OCI-LY7 (cell line): ENCODE results near the gene BEND5. TPM values are rescaled to one million over a fixed set of nuclear protein-coding genes. Genes with fewer than 3 reads are reported as not detected.

ENCODE experiments used
- BruUV-seq: library from RNA; stranded (reverse); fragments of 400-500 nt; replicated peaks from 2 replicates; lab custom pipeline; 2021; lab: Mats Ljungman, UMichigan
- CTCF ChIA-PET: fragments of 300-600 bp; sonication (Branson Sonifier 250); formaldehyde crosslinking; loops from one replicate; lab custom pipeline; 2022; ENCODE audit warnings: antibody characterized with exemption; ENCODE audit not compliant: unreplicated experiment; lab: Charles Lee
- POLR2A ChIA-PET: fragments of 300-600 bp; sonication (Branson Sonifier 250); formaldehyde crosslinking; loops from one replicate; lab custom pipeline; 2022; ENCODE audit warnings: antibody characterized with exemption; lab: Charles Lee
- DNase-seq: peaks from one replicate; pipeline ENCODE4 v3.0.0-alpha.2; 2015; ENCODE audit warnings: low spot score
- H2AFZ ChIP-seq: fragments of 200-600 bp; sonication (generic), shearing (Covaris generic); 2 replicates; pipeline ENCODE4 v1.6.1; 2014; ENCODE audit warnings: mild to moderate bottlenecking, antibody characterized with exemption, low read length, moderate library complexity
- H3K27ac ChIP-seq: fragments of 200-600 bp; sonication (generic); 2 replicates; pipeline ENCODE4 v1.5.1; 2014; ENCODE audit warnings: mixed run types, low read depth, mild to moderate bottlenecking, moderate library complexity, low read length, inconsistent platforms; ENCODE audit not compliant: poor library complexity, severe bottlenecking
- H3K36me3 ChIP-seq: fragments of 200-600 bp; sonication (generic); 2 replicates; pipeline ENCODE4 v1.6.1; 2014; ENCODE audit warnings: mild to moderate bottlenecking, antibody characterized with exemption, low read length, moderate library complexity, mixed read lengths; ENCODE audit not compliant: insufficient read depth
- H3K4me1 ChIP-seq: fragments of 200-600 bp; sonication (generic); 2 replicates; pipeline ENCODE4 v1.5.1; 2014; ENCODE audit warnings: mild to moderate bottlenecking, low read length; ENCODE audit not compliant: insufficient read depth, poor library complexity, severe bottlenecking
- H3K4me2 ChIP-seq: fragments of 200-600 bp; sonication (generic); 2 replicates; pipeline ENCODE4 v1.6.1; 2014; ENCODE audit warnings: mild to moderate bottlenecking, low read length
- H3K4me3 ChIP-seq: fragments of 200-600 bp; sonication (generic); 2 replicates; pipeline ENCODE4 v1.5.1; 2014; ENCODE audit warnings: mild to moderate bottlenecking, low read depth, low read length; ENCODE audit not compliant: poor library complexity, severe bottlenecking
- H3K79me2 ChIP-seq: fragments of 200-600 bp; sonication (generic); 2 replicates; pipeline ENCODE4 v1.6.1; 2016; ENCODE audit warnings: low read depth, mild to moderate bottlenecking, low read length, moderate library complexity, mixed read lengths; ENCODE audit not compliant: insufficient read depth
- H3K9me2 ChIP-seq: fragments of 200-600 bp; sonication (generic); 2 replicates; pipeline ENCODE4 v1.6.1; 2016; ENCODE audit warnings: mild to moderate bottlenecking, low read length, mixed read lengths; ENCODE audit not compliant: insufficient read depth
- H3K9me3 ChIP-seq: fragments of 200-600 bp; sonication (generic); 2 replicates; pipeline ENCODE4 v1.6.1; 2014; ENCODE audit warnings: mild to moderate bottlenecking, mixed run types, low read length, mixed read lengths
- H4K20me1 ChIP-seq: fragments of 200-600 bp; sonication (generic); 2 replicates; pipeline ENCODE4 v1.6.1; 2014; ENCODE audit warnings: mild to moderate bottlenecking, antibody characterized with exemption, low read length, moderate library complexity, mixed read lengths; ENCODE audit not compliant: insufficient read depth
- EZH2phosphoT487 ChIP-seq: fragments of 200-600 bp; sonication (generic); IDR thresholded peaks from 2 replicates; pipeline ENCODE4 v1.6.1; 2018; ENCODE audit warnings: low read depth, borderline replicate concordance, mild to moderate bottlenecking, mixed run types, antibody characterized with exemption, low read length, moderate library complexity, mixed read lengths
- intact Hi-C: fragments of 100-400 bp; cut with micrococcal nuclease; formaldehyde crosslinking; loops from one replicate; pipeline ENCODE4 v1.10.0; 2022; ENCODE audit not compliant: unreplicated experiment
- total RNA-seq, 2 experiments: library from RNA; depleted of rRNA in 1 of 2; stranded (reverse); fragments of >200 nt in 1 of 2; shearing (Covaris generic) in 1 of 2; gene quantifications; 2 replicates each; pipeline ENCODE4 v1.2.3, GENCODE V29; 2014 to 2022
- TF ChIP-seq, protein P1 (sequence below): fragments of 200-600 bp; sonication (generic); conservative IDR thresholded peaks from 2 replicates; pipeline ENCODE4 v1.5.1; 2014; ENCODE audit warnings: mild to moderate bottlenecking, antibody characterized with exemption, low read length, moderate library complexity, mixed read lengths

The BEND5 gene
- total RNA-seq, 2 experiments from 2014 or later = not detected

DNA sequence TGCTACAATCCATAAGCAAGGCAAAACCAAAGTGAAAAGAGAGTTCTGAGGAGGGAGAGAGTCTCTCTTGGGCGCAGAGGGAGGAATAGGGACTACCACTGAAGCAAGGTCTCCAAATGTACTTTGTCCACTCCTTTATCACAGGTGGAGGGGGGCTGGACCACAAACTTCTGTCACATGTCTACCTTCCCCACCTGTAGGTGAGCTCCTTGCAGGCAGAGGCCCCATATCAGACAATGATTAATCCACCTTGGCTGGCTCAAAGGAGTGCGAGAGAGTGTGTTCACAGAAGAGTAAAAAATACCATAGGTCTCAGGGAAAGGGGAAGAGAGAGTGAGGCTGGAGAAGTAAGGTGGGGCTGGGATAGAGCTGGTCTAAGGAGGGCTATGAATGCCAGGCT lies 4.5 kb downstream of the BEND5 start:
- H3K9me2 ChIP-seq = no peaks in the 10 kb centered on the region
- no peak overlapping the region for H3K4me3 ChIP-seq
- intact Hi-C loops = no loop called here
- no peaks in the 10 kb centered on the region for H3K36me3 ChIP-seq
- DNase-seq = no peak
- TF ChIP-seq EZH2phosphoT487 = no peak
- TF ChIP-seq, protein P1, sequence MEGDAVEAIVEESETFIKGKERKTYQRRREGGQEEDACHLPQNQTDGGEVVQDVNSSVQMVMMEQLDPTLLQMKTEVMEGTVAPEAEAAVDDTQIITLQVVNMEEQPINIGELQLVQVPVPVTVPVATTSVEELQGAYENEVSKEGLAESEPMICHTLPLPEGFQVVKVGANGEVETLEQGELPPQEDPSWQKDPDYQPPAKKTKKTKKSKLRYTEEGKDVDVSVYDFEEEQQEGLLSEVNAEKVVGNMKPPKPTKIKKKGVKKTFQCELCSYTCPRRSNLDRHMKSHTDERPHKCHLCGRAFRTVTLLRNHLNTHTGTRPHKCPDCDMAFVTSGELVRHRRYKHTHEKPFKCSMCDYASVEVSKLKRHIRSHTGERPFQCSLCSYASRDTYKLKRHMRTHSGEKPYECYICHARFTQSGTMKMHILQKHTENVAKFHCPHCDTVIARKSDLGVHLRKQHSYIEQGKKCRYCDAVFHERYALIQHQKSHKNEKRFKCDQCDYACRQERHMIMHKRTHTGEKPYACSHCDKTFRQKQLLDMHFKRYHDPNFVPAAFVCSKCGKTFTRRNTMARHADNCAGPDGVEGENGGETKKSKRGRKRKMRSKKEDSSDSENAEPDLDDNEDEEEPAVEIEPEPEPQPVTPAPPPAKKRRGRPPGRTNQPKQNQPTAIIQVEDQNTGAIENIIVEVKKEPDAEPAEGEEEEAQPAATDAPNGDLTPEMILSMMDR = no peak
- BruUV-seq = no TSS peak
- peaks cover 31% of the 10 kb centered on the region for H3K4me1 ChIP-seq
- H2AFZ ChIP-seq = no peak overlapping the region
- ChIA-PET CTCF (no interaction called here), POLR2A (interaction anchor here (0.8 kb wide), 1 partner anchor 22 kb away, joined by 4 read pairs; no protein-coding TSS in a partner anchor)
- no peak overlapping the region for H3K4me2 ChIP-seq
- H3K9me3 ChIP-seq = no peaks in the 10 kb centered on the region
- no peaks in the 10 kb centered on the region for H4K20me1 ChIP-seq
- H3K27ac ChIP-seq = no peak overlapping the region
- H3K79me2 ChIP-seq = no peaks in the 10 kb centered on the region

DNA sequence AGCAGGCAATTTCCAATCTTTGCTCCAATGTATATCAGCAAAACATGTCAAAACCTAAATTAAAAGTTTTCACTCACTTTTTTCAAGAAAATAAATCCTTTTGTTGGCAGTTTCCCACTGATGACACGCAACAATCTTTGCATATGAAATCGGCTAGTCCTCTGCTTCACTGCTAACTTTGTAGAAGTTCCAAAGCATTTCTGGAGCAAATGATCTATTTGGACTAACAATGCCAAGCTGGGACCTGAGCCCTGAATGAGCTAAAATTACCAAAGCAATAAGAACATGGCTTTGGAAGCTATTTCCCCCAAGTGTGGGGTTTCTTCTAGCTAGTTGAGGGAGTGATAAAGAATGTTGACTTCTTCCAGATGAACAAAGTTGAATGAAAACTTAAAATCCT lies 5.1 kb downstream of the BEND5 start:
- Histone ChIP-seq H3K79me2 (no peaks in the 10 kb centered on the region), H3K36me3 (no peaks in the 10 kb centered on the region), H3K9me3 (no peaks in the 10 kb centered on the region), H3K4me1 (peaks cover 30% of the 10 kb centered on the region), H4K20me1 (no peaks in the 10 kb centered on the region), H3K27ac (no peak overlapping the region), H3K4me2 (no peak overlapping the region), H2AFZ (no peak overlapping the region), H3K9me2 (no peaks in the 10 kb centered on the region), H3K4me3 (no peak overlapping the region)
- ChIA-PET CTCF (no interaction called here), POLR2A (no interaction called here)
- DNase-seq = no peak
- TF ChIP-seq, protein P1 = no peak
- TF ChIP-seq EZH2phosphoT487 = no peak
- BruUV-seq = no TSS peak
- intact Hi-C loops = no loop called here

DNA sequence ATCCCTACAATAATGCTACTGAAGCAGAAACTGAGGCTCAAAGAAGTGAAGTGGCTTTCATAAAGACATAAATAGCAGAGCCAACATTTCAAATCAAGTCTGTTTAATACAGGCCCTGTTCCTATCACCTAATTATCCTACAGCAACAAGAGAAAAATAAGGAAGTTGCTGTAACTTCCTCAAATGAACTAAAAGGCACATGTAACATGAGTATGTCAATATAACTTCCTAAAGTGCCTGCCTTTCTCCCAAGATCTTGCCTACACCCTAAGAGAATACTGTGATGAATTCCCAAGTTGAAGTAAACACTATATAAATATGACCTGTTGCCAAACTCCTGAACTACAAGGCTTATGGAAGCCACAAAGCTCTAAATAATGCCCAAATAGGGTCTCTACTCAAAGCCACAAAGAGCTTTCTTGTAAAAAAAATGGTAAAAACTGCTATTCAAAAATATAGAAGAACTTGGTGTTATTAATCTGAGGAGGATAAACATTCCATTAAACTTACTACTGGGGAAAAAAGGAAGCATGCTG lies 8.6 kb downstream of the BEND5 start:
- intact Hi-C loops = no loop called here
- BruUV-seq = no TSS peak
- Histone ChIP-seq H4K20me1 (no peaks in the 10 kb centered on the region), H3K36me3 (no peaks in the 10 kb centered on the region), H3K9me2 (no peaks in the 10 kb centered on the region), H3K79me2 (no peaks in the 10 kb centered on the region), H3K4me2 (peak overlapping the region; percentile 26), H3K4me3 (no peak overlapping the region), H3K9me3 (no peaks in the 10 kb centered on the region), H2AFZ (peak overlapping the region; percentile 85), H3K27ac (no peak overlapping the region), H3K4me1 (peaks cover 21% of the 10 kb centered on the region)
- POLR2A ChIA-PET = no interaction called here
- no peak for TF ChIP-seq EZH2phosphoT487
- TF ChIP-seq, protein P1 = no peak
- CTCF ChIA-PET = no interaction called here
- DNase-seq = peak; percentile 13
